ENCODE data around the gene DYNC2H1. TPM values are rescaled to one million over a fixed set of nuclear protein-coding genes. Genes with fewer than 3 reads are reported as not detected.

The DYNC2H1 gene
- total RNA-seq, 2 donors from 2014 or later = 7.3 to 20.0 TPM

DNA sequence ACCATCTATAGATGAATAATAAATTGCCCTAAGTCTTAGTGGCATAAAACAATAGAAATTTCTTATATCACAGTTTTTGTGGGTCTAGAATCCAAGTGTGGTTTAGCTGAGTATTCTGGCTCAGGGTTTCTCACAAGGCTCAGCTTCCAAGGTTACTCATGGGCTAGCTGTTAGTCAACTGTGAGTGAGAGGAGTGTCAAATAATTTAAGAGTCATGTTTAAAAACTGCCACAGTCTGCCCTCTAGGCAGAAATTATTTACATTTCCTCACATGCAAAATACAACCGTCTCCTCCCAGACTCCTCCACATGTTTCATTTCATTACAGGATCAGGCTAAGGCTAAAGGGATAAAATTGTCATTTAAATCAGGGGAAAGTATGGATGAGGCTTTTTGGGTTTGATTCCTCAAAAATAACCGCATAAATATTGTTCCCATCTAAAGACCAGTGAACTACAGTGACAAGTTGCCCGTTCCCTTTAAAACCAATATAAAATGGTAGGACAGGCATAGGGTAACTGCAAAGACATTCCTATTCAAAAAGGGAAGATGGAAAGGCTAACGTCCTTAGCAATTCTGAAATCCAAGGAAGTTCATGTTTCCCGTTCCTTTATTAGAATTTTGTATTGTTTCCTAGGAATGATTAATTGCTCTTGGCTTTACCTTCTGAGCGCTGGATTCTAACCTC, 324.3 kb downstream of the DYNC2H1 start:
- TF ChIP-seq, protein P1, sequence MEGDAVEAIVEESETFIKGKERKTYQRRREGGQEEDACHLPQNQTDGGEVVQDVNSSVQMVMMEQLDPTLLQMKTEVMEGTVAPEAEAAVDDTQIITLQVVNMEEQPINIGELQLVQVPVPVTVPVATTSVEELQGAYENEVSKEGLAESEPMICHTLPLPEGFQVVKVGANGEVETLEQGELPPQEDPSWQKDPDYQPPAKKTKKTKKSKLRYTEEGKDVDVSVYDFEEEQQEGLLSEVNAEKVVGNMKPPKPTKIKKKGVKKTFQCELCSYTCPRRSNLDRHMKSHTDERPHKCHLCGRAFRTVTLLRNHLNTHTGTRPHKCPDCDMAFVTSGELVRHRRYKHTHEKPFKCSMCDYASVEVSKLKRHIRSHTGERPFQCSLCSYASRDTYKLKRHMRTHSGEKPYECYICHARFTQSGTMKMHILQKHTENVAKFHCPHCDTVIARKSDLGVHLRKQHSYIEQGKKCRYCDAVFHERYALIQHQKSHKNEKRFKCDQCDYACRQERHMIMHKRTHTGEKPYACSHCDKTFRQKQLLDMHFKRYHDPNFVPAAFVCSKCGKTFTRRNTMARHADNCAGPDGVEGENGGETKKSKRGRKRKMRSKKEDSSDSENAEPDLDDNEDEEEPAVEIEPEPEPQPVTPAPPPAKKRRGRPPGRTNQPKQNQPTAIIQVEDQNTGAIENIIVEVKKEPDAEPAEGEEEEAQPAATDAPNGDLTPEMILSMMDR (IDR thresholded peaks at IDR 0.05) = no peak
- ATAC-seq (ENCODE audit: insufficient number of reproducible peaks, low FRiP score, low read depth) (no peak), DNase-seq (ENCODE audit: low spot score) (no peak)
- H3K27me3 ChIP-seq (replicated peaks; ENCODE audit: insufficient read depth) = no peaks in the 10 kb centered on the region
- no peak overlapping the region for H3K27ac ChIP-seq
- H3K4me1 ChIP-seq (ENCODE audit: control insufficient read depth in 1 of 2, low read depth in 2 of 2) = no peaks in the 10 kb centered on the region
- H3K36me3 ChIP-seq = no peaks in the 10 kb centered on the region
- no peaks in the 10 kb centered on the region for H3K9me3 ChIP-seq
- H3K4me3 ChIP-seq = no peak overlapping the region

GRCh38 chr11:103434073-103434411, 324.8 kb downstream of the DYNC2H1 start:
- H3K4me3 ChIP-seq = no peak overlapping the region
- no peaks in the 10 kb centered on the region for H3K36me3 ChIP-seq
- H3K27ac ChIP-seq = no peak overlapping the region
- DNase-seq (ENCODE audit: low spot score) = no peak
- TF ChIP-seq, protein P1 (IDR thresholded peaks at IDR 0.05) = no peak
- H3K9me3 ChIP-seq = no peaks in the 10 kb centered on the region
- ATAC-seq (ENCODE audit: insufficient number of reproducible peaks, low FRiP score, low read depth) = no peak
- H3K4me1 ChIP-seq (ENCODE audit: control insufficient read depth in 1 of 2, low read depth in 2 of 2) = no peaks in the 10 kb centered on the region
- H3K27me3 ChIP-seq (replicated peaks; ENCODE audit: insufficient read depth) = no peaks in the 10 kb centered on the region

GRCh38 chr11:103436131-103436770, 327.0 kb downstream of the DYNC2H1 start:
- Histone ChIP-seq H3K27ac (no peak overlapping the region), H3K9me3 (no peaks in the 10 kb centered on the region), H3K4me3 (no peak overlapping the region), H3K36me3 (no peaks in the 10 kb centered on the region), H3K27me3 (replicated peaks; ENCODE audit: insufficient read depth) (no peaks in the 10 kb centered on the region), H3K4me1 (ENCODE audit: control insufficient read depth in 1 of 2, low read depth in 2 of 2) (no peaks in the 10 kb centered on the region)
- DNase-seq (ENCODE audit: low spot score) (no peak), ATAC-seq (ENCODE audit: insufficient number of reproducible peaks, low FRiP score, low read depth) (no peak)
- TF ChIP-seq, protein P1 (IDR thresholded peaks at IDR 0.05) = no peak

GRCh38 chr11:103441021-103441420, 331.8 kb downstream of the DYNC2H1 start:
- no peaks in the 10 kb centered on the region for H3K9me3 ChIP-seq
- H3K4me1 ChIP-seq (ENCODE audit: control insufficient read depth in 1 of 2, low read depth in 2 of 2) = no peaks in the 10 kb centered on the region
- no peak overlapping the region for H3K4me3 ChIP-seq
- no peaks in the 10 kb centered on the region for H3K27me3 ChIP-seq (replicated peaks; ENCODE audit: insufficient read depth)
- H3K36me3 ChIP-seq = no peaks in the 10 kb centered on the region
- TF ChIP-seq, protein P1 (IDR thresholded peaks at IDR 0.05) = no peak
- no peak for DNase-seq (ENCODE audit: low spot score)
- no peak overlapping the region for H3K27ac ChIP-seq
- no peak for ATAC-seq (ENCODE audit: insufficient number of reproducible peaks, low FRiP score, low read depth)

GRCh38 chr11:103448966-103449365, 339.7 kb downstream of the DYNC2H1 start:
- no peak overlapping the region for H3K27ac ChIP-seq
- H3K27me3 ChIP-seq (replicated peaks; ENCODE audit: insufficient read depth) = no peaks in the 10 kb centered on the region
- H3K4me3 ChIP-seq = no peak overlapping the region
- H3K4me1 ChIP-seq (ENCODE audit: control insufficient read depth in 1 of 2, low read depth in 2 of 2) = no peaks in the 10 kb centered on the region
- no peaks in the 10 kb centered on the region for H3K36me3 ChIP-seq
- TF ChIP-seq, protein P1 (IDR thresholded peaks at IDR 0.05) = no peak
- no peaks in the 10 kb centered on the region for H3K9me3 ChIP-seq
- ATAC-seq (ENCODE audit: insufficient number of reproducible peaks, low FRiP score, low read depth) (no peak), DNase-seq (ENCODE audit: low spot score) (no peak)
